ENCODE measurements around the gene KCNIP3.

DNA sequence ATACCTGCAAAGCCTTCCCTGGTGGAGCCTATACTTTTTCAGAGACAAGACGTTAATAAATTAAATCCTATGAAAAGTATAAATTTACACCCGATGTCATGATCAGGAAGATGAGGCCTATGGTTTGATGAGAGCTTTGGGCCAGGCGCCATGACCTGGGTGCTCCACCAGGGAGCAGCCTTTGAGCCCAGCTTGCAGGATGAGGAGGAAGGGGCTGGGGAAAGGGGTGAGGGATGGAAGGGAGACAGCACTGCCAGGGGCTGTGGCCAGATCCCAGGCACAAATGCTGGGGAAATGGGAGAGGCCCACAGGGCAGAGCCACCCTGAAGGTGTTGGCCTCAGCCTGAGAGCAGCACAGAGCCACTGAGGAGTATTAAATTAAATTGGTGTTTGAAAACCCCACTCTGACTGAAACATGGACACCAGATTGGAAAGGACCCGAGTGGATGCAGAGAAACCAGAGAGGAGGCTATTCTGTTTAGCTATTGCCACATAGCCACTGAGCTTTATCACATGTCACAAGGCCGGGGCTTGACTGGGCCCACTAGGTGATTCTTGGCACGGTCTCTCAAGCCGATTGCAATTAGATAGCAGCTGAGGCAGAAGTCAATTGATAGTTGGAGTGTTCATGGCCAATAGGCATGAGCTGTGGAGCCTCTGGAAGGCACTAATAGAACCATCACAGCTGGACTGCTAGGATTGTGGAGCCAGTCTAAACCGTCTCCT, 95.7 kb downstream of the KCNIP3 start:
- TF ChIP-seq, protein P1, sequence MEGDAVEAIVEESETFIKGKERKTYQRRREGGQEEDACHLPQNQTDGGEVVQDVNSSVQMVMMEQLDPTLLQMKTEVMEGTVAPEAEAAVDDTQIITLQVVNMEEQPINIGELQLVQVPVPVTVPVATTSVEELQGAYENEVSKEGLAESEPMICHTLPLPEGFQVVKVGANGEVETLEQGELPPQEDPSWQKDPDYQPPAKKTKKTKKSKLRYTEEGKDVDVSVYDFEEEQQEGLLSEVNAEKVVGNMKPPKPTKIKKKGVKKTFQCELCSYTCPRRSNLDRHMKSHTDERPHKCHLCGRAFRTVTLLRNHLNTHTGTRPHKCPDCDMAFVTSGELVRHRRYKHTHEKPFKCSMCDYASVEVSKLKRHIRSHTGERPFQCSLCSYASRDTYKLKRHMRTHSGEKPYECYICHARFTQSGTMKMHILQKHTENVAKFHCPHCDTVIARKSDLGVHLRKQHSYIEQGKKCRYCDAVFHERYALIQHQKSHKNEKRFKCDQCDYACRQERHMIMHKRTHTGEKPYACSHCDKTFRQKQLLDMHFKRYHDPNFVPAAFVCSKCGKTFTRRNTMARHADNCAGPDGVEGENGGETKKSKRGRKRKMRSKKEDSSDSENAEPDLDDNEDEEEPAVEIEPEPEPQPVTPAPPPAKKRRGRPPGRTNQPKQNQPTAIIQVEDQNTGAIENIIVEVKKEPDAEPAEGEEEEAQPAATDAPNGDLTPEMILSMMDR (IDR thresholded peaks at IDR 0.05; ENCODE audit: insufficient read depth, low read length): no peak
- TF ChIP-seq, protein P2, sequence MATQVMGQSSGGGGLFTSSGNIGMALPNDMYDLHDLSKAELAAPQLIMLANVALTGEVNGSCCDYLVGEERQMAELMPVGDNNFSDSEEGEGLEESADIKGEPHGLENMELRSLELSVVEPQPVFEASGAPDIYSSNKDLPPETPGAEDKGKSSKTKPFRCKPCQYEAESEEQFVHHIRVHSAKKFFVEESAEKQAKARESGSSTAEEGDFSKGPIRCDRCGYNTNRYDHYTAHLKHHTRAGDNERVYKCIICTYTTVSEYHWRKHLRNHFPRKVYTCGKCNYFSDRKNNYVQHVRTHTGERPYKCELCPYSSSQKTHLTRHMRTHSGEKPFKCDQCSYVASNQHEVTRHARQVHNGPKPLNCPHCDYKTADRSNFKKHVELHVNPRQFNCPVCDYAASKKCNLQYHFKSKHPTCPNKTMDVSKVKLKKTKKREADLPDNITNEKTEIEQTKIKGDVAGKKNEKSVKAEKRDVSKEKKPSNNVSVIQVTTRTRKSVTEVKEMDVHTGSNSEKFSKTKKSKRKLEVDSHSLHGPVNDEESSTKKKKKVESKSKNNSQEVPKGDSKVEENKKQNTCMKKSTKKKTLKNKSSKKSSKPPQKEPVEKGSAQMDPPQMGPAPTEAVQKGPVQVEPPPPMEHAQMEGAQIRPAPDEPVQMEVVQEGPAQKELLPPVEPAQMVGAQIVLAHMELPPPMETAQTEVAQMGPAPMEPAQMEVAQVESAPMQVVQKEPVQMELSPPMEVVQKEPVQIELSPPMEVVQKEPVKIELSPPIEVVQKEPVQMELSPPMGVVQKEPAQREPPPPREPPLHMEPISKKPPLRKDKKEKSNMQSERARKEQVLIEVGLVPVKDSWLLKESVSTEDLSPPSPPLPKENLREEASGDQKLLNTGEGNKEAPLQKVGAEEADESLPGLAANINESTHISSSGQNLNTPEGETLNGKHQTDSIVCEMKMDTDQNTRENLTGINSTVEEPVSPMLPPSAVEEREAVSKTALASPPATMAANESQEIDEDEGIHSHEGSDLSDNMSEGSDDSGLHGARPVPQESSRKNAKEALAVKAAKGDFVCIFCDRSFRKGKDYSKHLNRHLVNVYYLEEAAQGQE (IDR thresholded peaks at IDR 0.05; ENCODE audit: insufficient replicate concordance, low read depth): no peak
- TF ChIP-seq POLR2AphosphoS5 (IDR thresholded peaks at IDR 0.05; ENCODE audit: low read depth): no peak
